Measurements from ENCODE around the gene GPR139. TPM values are rescaled to one million over a fixed set of nuclear protein-coding genes. Genes with fewer than 3 reads are reported as not detected.

GPR139 gene
- total RNA-seq (2014; rRNA removed; shearing (Covaris generic)) = not detected in 2 replicates
- polyA plus RNA-seq (2014; cell fraction: nucleus; rRNA removed) = not detected in 2 replicates

GRCh38 chr16:20073203-20074098, at the start of gene GPR139:
Gene GPR139 (minus strand): TSS chr16:20073890. CDS start chr16:20073616, 274 bp downstream.
- no peak for DNase-seq (ENCODE audit: extremely low read depth, low read depth)

- DNase-seq (ENCODE audit: extremely low read depth, low read depth) = no peak
These were observed 48.3 kb upstream of the GPR139 start for GRCh38 chr16:20122011-20122410.

GRCh38 chr16:20114356-20114755, 40.7 kb upstream of the GPR139 start:
- peak; percentile 54 for DNase-seq (ENCODE audit: extremely low read depth, low read depth)

GRCh38 chr16:20111143-20111542, 37.5 kb upstream of the GPR139 start:
- DNase-seq (ENCODE audit: extremely low read depth, low read depth) = no peak

- DNase-seq (ENCODE audit: extremely low read depth, low read depth) = no peak
These were observed 33.4 kb upstream of the GPR139 start for GRCh38 chr16:20107083-20107482.

- DNase-seq (ENCODE audit: extremely low read depth, low read depth) = no peak
These were observed 31.0 kb upstream of the GPR139 start for GRCh38 chr16:20104563-20105183.

- no peak for DNase-seq (ENCODE audit: extremely low read depth, low read depth)
These were observed 28.8 kb upstream of the GPR139 start for GRCh38 chr16:20102521-20102920.

GRCh38 chr16:20102021-20102420, 28.3 kb upstream of the GPR139 start:
- no peak for DNase-seq (ENCODE audit: extremely low read depth, low read depth)

GRCh38 chr16:20099375-20099774, 25.7 kb upstream of the GPR139 start:
- DNase-seq (ENCODE audit: extremely low read depth, low read depth) = no peak

GRCh38 chr16:20094157-20094556, 20.5 kb upstream of the GPR139 start:
- DNase-seq (ENCODE audit: extremely low read depth, low read depth) = no peak

- DNase-seq (ENCODE audit: extremely low read depth, low read depth) = no peak
These were observed 15.7 kb upstream of the GPR139 start for GRCh38 chr16:20089246-20089965.

GRCh38 chr16:20084624-20085226, 11.0 kb upstream of the GPR139 start:
- DNase-seq (ENCODE audit: extremely low read depth, low read depth) = peak; percentile 2

- DNase-seq (ENCODE audit: extremely low read depth, low read depth) = no peak
These were observed 5.4 kb upstream of the GPR139 start for GRCh38 chr16:20079106-20079505.

GRCh38 chr16:20075243-20075642, 1.6 kb upstream of the GPR139 start:
- no peak for DNase-seq (ENCODE audit: extremely low read depth, low read depth)

GRCh38 chr16:20074099-20074991, 655 bp upstream of the GPR139 start:
- no peak for DNase-seq (ENCODE audit: extremely low read depth, low read depth)

- no peak for DNase-seq (ENCODE audit: extremely low read depth, low read depth)
These were observed 852 bp downstream of the GPR139 start for GRCh38 chr16:20072874-20073202.

GRCh38 chr16:20072146-20072873, 1.4 kb downstream of the GPR139 start:
- no peak for DNase-seq (ENCODE audit: extremely low read depth, low read depth)

GRCh38 chr16:20064931-20065330, 8.8 kb downstream of the GPR139 start:
- no peak for DNase-seq (ENCODE audit: extremely low read depth, low read depth)

GRCh38 chr16:20064520-20064919, 9.2 kb downstream of the GPR139 start:
- DNase-seq (ENCODE audit: extremely low read depth, low read depth) = no peak

Data from NCI-H460 (cell line).